Neuronal stem cell (in vitro differentiated cells): Measurements from ENCODE around the gene EEF2.

ENCODE experiments used
- DNase-seq: peaks from one replicate; pipeline ENCODE4 v3.0.0-alpha.2; 2013; ENCODE audit warnings: low spot score
- H2AFZ ChIP-seq: one replicate; pipeline ENCODE4 v1.6.1; 2013; ENCODE audit warnings: mild to moderate bottlenecking, low read length, inconsistent platforms
- H2AK5ac ChIP-seq: 2 replicates; pipeline ENCODE4 v1.6.1; 2013; ENCODE audit warnings: low read depth, mild to moderate bottlenecking, inconsistent platforms, low read length, moderate library complexity, mixed read lengths
- H2BK120ac ChIP-seq: 2 replicates; pipeline ENCODE4 v1.6.1; 2013; ENCODE audit warnings: low read depth, mild to moderate bottlenecking, inconsistent platforms, low read length, moderate library complexity, mixed read lengths
- H2BK12ac ChIP-seq: one replicate; pipeline ENCODE4 v1.6.1; 2013; ENCODE audit warnings: low read length, inconsistent platforms
- H2BK15ac ChIP-seq: 2 replicates; pipeline ENCODE4 v1.6.1; 2013; ENCODE audit warnings: mild to moderate bottlenecking, low read length, inconsistent platforms, mixed read lengths
- H2BK5ac ChIP-seq: one replicate; pipeline ENCODE4 v1.6.1; 2013; ENCODE audit warnings: inconsistent platforms, mild to moderate bottlenecking, low read length, moderate library complexity
- H3K14ac ChIP-seq: one replicate; pipeline ENCODE4 v1.6.1; 2013; ENCODE audit warnings: low read length, inconsistent platforms
- H3K18ac ChIP-seq: 2 replicates; pipeline ENCODE4 v1.6.1; 2013; ENCODE audit warnings: low read length, inconsistent platforms
- H3K23ac ChIP-seq: 2 replicates; pipeline ENCODE4 v1.6.1; 2013; ENCODE audit warnings: low read depth, mild to moderate bottlenecking, mixed read lengths, low read length, inconsistent platforms; ENCODE audit not compliant: poor library complexity
- H3K27ac ChIP-seq: replicated peaks from 3 replicates; pipeline ENCODE4 v1.5.1; 2013; ENCODE audit warnings: low read length, inconsistent platforms
- H3K27me3 ChIP-seq, 3 experiments: 2 replicates each; pipeline ENCODE4 v1.6.1; 2013; ENCODE audit warnings: low read length in 3 of 3, mild to moderate bottlenecking in 2 of 3, inconsistent platforms in 1 of 3, low read depth in 1 of 3, mixed read lengths in 1 of 3, moderate library complexity in 1 of 3; ENCODE audit not compliant: control insufficient read depth in 3 of 3, insufficient read depth in 3 of 3
- H3K36me3 ChIP-seq, 2 donors: replicated peaks in 1 of 2; 2 replicates each; pipeline ENCODE4 v1.6.1; 2013; ENCODE audit warnings: low read length in 2 of 2; ENCODE audit not compliant: control insufficient read depth in 2 of 2, insufficient read depth in 2 of 2
- H3K4ac ChIP-seq: 2 replicates; pipeline ENCODE4 v1.6.1; 2013; ENCODE audit warnings: inconsistent platforms, mild to moderate bottlenecking, low read length, moderate library complexity
- H3K4me1 ChIP-seq, 2 donors: 1 replicate in 1 of 2; 2 replicates in 1 of 2; pipeline ENCODE4 v1.6.1; 2013; ENCODE audit warnings: low read length in 2 of 2, low read depth in 1 of 2; ENCODE audit not compliant: control insufficient read depth in 2 of 2, insufficient read depth in 1 of 2
- H3K4me2 ChIP-seq: one replicate; pipeline ENCODE4 v1.6.1; 2013; ENCODE audit warnings: mild to moderate bottlenecking, low read length, inconsistent platforms; ENCODE audit not compliant: insufficient read depth, poor library complexity, severe bottlenecking
- H3K4me3 ChIP-seq, 2 donors: 2 replicates each; pipeline ENCODE4 v1.5.1; 2013; ENCODE audit warnings: low read length in 2 of 2, mild to moderate bottlenecking in 2 of 2, inconsistent platforms in 1 of 2, moderate library complexity in 1 of 2
- H3K79me1 ChIP-seq: one replicate; pipeline ENCODE4 v1.6.1; 2013; ENCODE audit warnings: low read depth, mild to moderate bottlenecking, inconsistent platforms, low read length, moderate library complexity
- H3K9ac ChIP-seq: one replicate; pipeline ENCODE4 v1.6.1; 2013; ENCODE audit warnings: mild to moderate bottlenecking, low read depth, low read length, inconsistent platforms; ENCODE audit not compliant: poor library complexity
- H3K9me3 ChIP-seq, 2 donors: replicated peaks in 1 of 2; 2 replicates each; pipeline versions ENCODE3 to v1.6.1; 2013; ENCODE audit warnings: low read length in 2 of 2, mild to moderate bottlenecking in 2 of 2, inconsistent platforms in 1 of 2, low read depth in 1 of 2, mixed read lengths in 1 of 2, moderate library complexity in 1 of 2; ENCODE audit not compliant: control insufficient read depth in 2 of 2, insufficient read depth in 1 of 2
- H4K8ac ChIP-seq: one replicate; pipeline ENCODE4 v1.6.1; 2013; ENCODE audit warnings: low read depth, mild to moderate bottlenecking, inconsistent platforms, low read length, moderate library complexity
- H4K91ac ChIP-seq: one replicate; pipeline ENCODE4 v1.6.1; 2013; ENCODE audit warnings: low read length, low read depth, mild to moderate bottlenecking, inconsistent platforms; ENCODE audit not compliant: poor library complexity
- WGBS, 2 donors: extraction: QIAGEN DNeasy Blood & Tissue Kit; methylation state at CpG; one replicate each; pipeline ENCODE4 v1.1.7; 2013; ENCODE audit warnings: missing lambda C conversion rate in 2 of 2, mixed read lengths in 1 of 2; ENCODE audit not compliant: insufficient read length in 2 of 2, insufficient replicate concordance in 1 of 2; ENCODE audit errors: extremely low coverage in 2 of 2; 5-methylcytosine and 5-hydroxymethylcytosine counted together

The EEF2 gene

GRCh38 chr19:3986260-3987041 is 1.2 kb upstream of the EEF2 start:
- no peak overlapping the region for H3K4ac ChIP-seq
- H4K91ac ChIP-seq: no peak overlapping the region
- H2AFZ ChIP-seq: peak overlapping the region; percentile 63
- peaks cover 29 to 33% of the 10 kb centered on the region in 2 donors for H3K36me3 ChIP-seq
- peak overlapping the region; percentile 1 for H3K27ac ChIP-seq
- H2AK5ac ChIP-seq: no peak overlapping the region
- H2BK12ac ChIP-seq: no peak overlapping the region
- no peak overlapping the region for H4K8ac ChIP-seq
- no peak overlapping the region for H3K23ac ChIP-seq
- no peak overlapping the region for H2BK15ac ChIP-seq
- no peak overlapping the region for H3K18ac ChIP-seq
- no peak overlapping the region for H3K14ac ChIP-seq
- DNase-seq: peak; percentile 52
- H3K79me1 ChIP-seq: peaks cover 21% of the 10 kb centered on the region
- peaks cover 13 to 28% of the 10 kb centered on the region in 2 donors for H3K4me1 ChIP-seq
- WGBS, 2 donors: no CpG with 5 or more reads among the region's 21 CpGs
- no peaks in the 10 kb centered on the region for H3K27me3 ChIP-seq
- H3K4me2 ChIP-seq: peak overlapping the region; percentile 72
- no peaks in the 10 kb centered on the region for H3K9me3 ChIP-seq
- H2BK5ac ChIP-seq: no peak overlapping the region
- no peak overlapping the region for H2BK120ac ChIP-seq
- no peak overlapping the region for H3K9ac ChIP-seq
- peak overlapping the region in 1 of 2 donors; percentile 98 for H3K4me3 ChIP-seq

- Histone ChIP-seq H3K4me3 (peak overlapping the region; percentile 60 to 98), H3K23ac (peak overlapping the region; percentile 100), H2BK120ac (no peak overlapping the region), H3K27ac (no peak overlapping the region), H2AK5ac (no peak overlapping the region), H2BK15ac (no peak overlapping the region), H3K14ac (no peak overlapping the region), H4K91ac (no peak overlapping the region), H3K79me1 (peaks cover 28% of the 10 kb centered on the region), H4K8ac (no peak overlapping the region), H3K36me3 (peaks cover 36 to 40% of the 10 kb centered on the region in 2 donors), H3K4me1 (peaks cover 13 to 28% of the 10 kb centered on the region in 2 donors), H2BK5ac (peak overlapping the region; percentile 95), H2AFZ (peak overlapping the region; percentile 88), H3K9me3 (no peaks in the 10 kb centered on the region), H3K4ac (no peak overlapping the region), H2BK12ac (no peak overlapping the region), H3K9ac (no peak overlapping the region), H3K27me3 (no peaks in the 10 kb centered on the region), H3K4me2 (peak overlapping the region; percentile 72), H3K18ac (no peak overlapping the region)
- DNase-seq: peak; percentile 15
- WGBS, 2 donors: no CpG with 5 or more reads among the region's 19 CpGs
Observed at GRCh38 chr19:3985643-3986259, 488 bp upstream of the EEF2 start.

- WGBS, 2 donors: no CpG with 5 or more reads among the region's 10 CpGs
- H3K27ac ChIP-seq: peak overlapping the region; percentile 36
- peaks cover 34% of the 10 kb centered on the region for H3K79me1 ChIP-seq
- no peaks in the 10 kb centered on the region for H3K9me3 ChIP-seq
- H3K36me3 ChIP-seq: peaks cover 48 to 52% of the 10 kb centered on the region in 2 donors
- no peak overlapping the region for H2AFZ ChIP-seq
- H4K91ac ChIP-seq: no peak overlapping the region
- H2AK5ac ChIP-seq: no peak overlapping the region
- H3K27me3 ChIP-seq: no peaks in the 10 kb centered on the region
- no peak overlapping the region for H2BK12ac ChIP-seq
- H3K18ac ChIP-seq: no peak overlapping the region
- H2BK5ac ChIP-seq: no peak overlapping the region
- no peak overlapping the region for H4K8ac ChIP-seq
- no peak overlapping the region for H2BK120ac ChIP-seq
- DNase-seq: no peak
- peak overlapping the region; percentile 93 for H3K9ac ChIP-seq
- H2BK15ac ChIP-seq: no peak overlapping the region
- no peak overlapping the region for H3K4ac ChIP-seq
- peak overlapping the region; percentile 44 for H3K4me2 ChIP-seq
- H3K4me3 ChIP-seq: peak overlapping the region; percentile 98
- peaks cover 13 to 28% of the 10 kb centered on the region in 2 donors for H3K4me1 ChIP-seq
- no peak overlapping the region for H3K14ac ChIP-seq
- no peak overlapping the region for H3K23ac ChIP-seq
Observed at GRCh38 chr19:3984584-3984907, 717 bp downstream of the EEF2 start.

- no peak overlapping the region for H2BK120ac ChIP-seq
- H3K18ac ChIP-seq: no peak overlapping the region
- peaks cover 34% of the 10 kb centered on the region for H3K79me1 ChIP-seq
- no peak overlapping the region for H2AFZ ChIP-seq
- no peaks in the 10 kb centered on the region for H3K9me3 ChIP-seq
- H2AK5ac ChIP-seq: no peak overlapping the region
- peaks cover 13 to 28% of the 10 kb centered on the region in 2 donors for H3K4me1 ChIP-seq
- H3K4me3 ChIP-seq: peak overlapping the region; percentile 98
- no peak overlapping the region for H4K8ac ChIP-seq
- H3K27ac ChIP-seq: no peak overlapping the region
- no peak overlapping the region for H3K14ac ChIP-seq
- no peak for DNase-seq
- no peak overlapping the region for H4K91ac ChIP-seq
- H3K27me3 ChIP-seq: no peaks in the 10 kb centered on the region
- no peak overlapping the region for H2BK5ac ChIP-seq
- peak overlapping the region; percentile 57 for H3K23ac ChIP-seq
- H3K36me3 ChIP-seq: peaks cover 53 to 57% of the 10 kb centered on the region in 2 donors
- H2BK15ac ChIP-seq: no peak overlapping the region
- H2BK12ac ChIP-seq: no peak overlapping the region
- H3K9ac ChIP-seq: peak overlapping the region; percentile 92
- no peak overlapping the region for H3K4ac ChIP-seq
- peak overlapping the region; percentile 44 for H3K4me2 ChIP-seq
- no CpG with 5 or more reads among the region's 30 CpGs for WGBS, 2 donors
Observed at GRCh38 chr19:3983936-3984583, 1.2 kb downstream of the EEF2 start.
